HepG2 (cell line): ENCODE measurements around the gene FBF1. TPM values are rescaled to one million over a fixed set of nuclear protein-coding genes. Genes with fewer than 3 reads are reported as not detected.

Source experiments
- AHDC1 ChIP-seq: sonication (generic); formaldehyde crosslinking; IDR thresholded peaks from 2 replicates; pipeline ENCODE4 v1.5.1; 2020; ENCODE audit warnings: mild to moderate bottlenecking, missing genetic modification reagents, borderline replicate concordance
- CREB3 ChIP-seq: sonication (generic); formaldehyde crosslinking; IDR thresholded peaks from 2 replicates; pipeline ENCODE4 v1.5.0; 2020; ENCODE audit warnings: missing genetic modification reagents
- CSRNP1 ChIP-seq: sonication (generic); formaldehyde crosslinking; IDR thresholded peaks from 2 replicates; pipeline ENCODE4 v1.8.1; 2023; ENCODE audit warnings: mild to moderate bottlenecking, missing genetic modification reagents
- FOXA1 ChIP-seq, 2 experiments: fragments of 450-650 bp in 1 of 2; sonication (generic) in 1 of 2; formaldehyde crosslinking in 1 of 2; IDR thresholded peaks; 2 replicates each; pipeline versions ENCODE4 v1.4.0 to v1.6.1; 2016 to 2020; ENCODE audit warnings: missing genetic modification reagents in 1 of 2
- GPN1 ChIP-seq: sonication (generic); formaldehyde crosslinking; IDR thresholded peaks from 2 replicates; pipeline ENCODE4 v1.5.1; 2020; ENCODE audit warnings: missing genetic modification reagents, borderline replicate concordance
- NFE2 ChIP-seq: sonication (generic); formaldehyde crosslinking; IDR thresholded peaks from 2 replicates; pipeline ENCODE4 v1.4.0; 2020; ENCODE audit warnings: missing genetic modification reagents
- NONO ChIP-seq, 2 experiments: fragments of 450-650 bp in 1 of 2; sonication (generic) in 1 of 2; formaldehyde crosslinking in 1 of 2; IDR thresholded peaks in 1 of 2; conservative IDR thresholded peaks in 1 of 2; 2 replicates each; pipeline versions ENCODE4 v1.6.1 to v1.8.0; 2017 to 2022; ENCODE audit warnings: mild to moderate bottlenecking in 1 of 2, missing genetic modification reagents in 1 of 2, moderate library complexity in 1 of 2
- RBM39 ChIP-seq: fragments of 200-400 bp; formaldehyde crosslinking; IDR thresholded peaks from one replicate; pipeline ENCODE4 v1.6.1; 2018; ENCODE audit warnings: antibody characterized with exemption, mild to moderate bottlenecking, low read depth, low read length; ENCODE audit not compliant: poor library complexity, severe bottlenecking
- RFX1 ChIP-seq: fragments of 450-650 bp; IDR thresholded peaks from 2 replicates; pipeline ENCODE4 v1.6.1; 2017
- SPEN ChIP-seq: sonication (generic); formaldehyde crosslinking; IDR thresholded peaks from 2 replicates; pipeline ENCODE4 v1.5.1; 2020; ENCODE audit warnings: low read depth, mild to moderate bottlenecking, missing genetic modification reagents
- SUZ12 ChIP-seq: fragments of 150-350 bp; IDR thresholded peaks from 2 replicates; pipeline ENCODE4 v1.6.1; 2014; ENCODE audit warnings: low read depth, low read length
- TAF1 ChIP-seq: sonication (generic); formaldehyde crosslinking; IDR thresholded peaks from 2 replicates; pipeline ENCODE4 v1.4.0; 2020; ENCODE audit warnings: missing genetic modification reagents
- THAP8 ChIP-seq: sonication (generic); formaldehyde crosslinking; IDR thresholded peaks from 2 replicates; pipeline ENCODE4 v1.5.1; 2020; ENCODE audit warnings: missing genetic modification reagents, mild to moderate bottlenecking, borderline replicate concordance
- ZFP90 ChIP-seq: sonication (generic); formaldehyde crosslinking; IDR thresholded peaks from 2 replicates; pipeline ENCODE4 v1.8.0; 2022; ENCODE audit warnings: missing genetic modification reagents, mild to moderate bottlenecking, inconsistent platforms, borderline replicate concordance
- ZNF225 ChIP-seq: sonication (generic); formaldehyde crosslinking; IDR thresholded peaks from 2 replicates; pipeline ENCODE4 v1.4.0; 2020; ENCODE audit warnings: mild to moderate bottlenecking, missing genetic modification reagents
- ZNF746 ChIP-seq: sonication (generic); formaldehyde crosslinking; IDR thresholded peaks from 2 replicates; pipeline ENCODE4 v1.8.0; 2022; ENCODE audit warnings: mild to moderate bottlenecking, missing genetic modification reagents
- ZNF800 ChIP-seq: sonication (generic); formaldehyde crosslinking; IDR thresholded peaks from 2 replicates; pipeline ENCODE4 v1.4.0; 2020; ENCODE audit warnings: missing genetic modification reagents
- polyA plus RNA-seq, 8 experiments: library from polyadenylated mRNA; depleted of rRNA in 3 of 8; stranded (reverse) in 7 of 8; unstranded in 1 of 8; fragments of >200 nt; fragmentation: Illumina TruSeq in 4 of 8; extraction: Trizol in 4 of 8; gene quantifications; 2 replicates each; pipeline versions ENCODE4 v1.2.1 to v1.2.3, GENCODE V29; 2011 to 2016; ENCODE audit warnings: low read depth in 4 of 8, missing spikeins in 1 of 8, mixed read lengths in 1 of 8; ENCODE audit not compliant: insufficient read depth in 1 of 8
- total RNA-seq, 5 experiments: library from RNA; depleted of rRNA; stranded (reverse); fragments of >200 nt; fragmentation: Illumina TruSeq; extraction: Trizol; gene quantifications; 2 replicates each; pipeline ENCODE4 v1.2.3, GENCODE V29; 2016; ENCODE audit warnings: low read depth in 1 of 5

Gene FBF1
- total and polyA plus RNA-seq, 2 of the 13 experiments (the other 11 are each of a cell fraction or from before 2014, with no cell fraction given) = 2.4 to 8.1 TPM

- TF ChIP-seq ZNF800 (peak; percentile 11; the same call in 1 of the 2 replicates), FOXA1 (IDR thresholded peaks at IDR 0.05) (no peak), FOXA1 (CRISPR knock-in tag; IDR thresholded peaks at IDR 0.05) (no peak), AHDC1 (CRISPR knock-in tag) (no peak), NFE2 (peak; percentile 42; the same call in 1 of the 2 replicates), ZNF225 (CRISPR knock-in tag) (no peak), GPN1 (no peak), CSRNP1 (no peak), THAP8 (no peak; the same call in 1 of the 2 replicates), ZNF746 (0 out of 2 replicates have a peak, but pooled peaks have one; percentile 60), ZFP90 (CRISPR knock-in tag) (no peak), TAF1 (peak; percentile 71), CREB3 (CRISPR knock-in tag) (no peak), SUZ12 (no peak), RBM39 (no peak), RFX1 (no peak), NONO (IDR thresholded peaks at IDR 0.05) (no peak), NONO (CRISPR knock-in tag; conservative IDR thresholded peaks at IDR 0.05) (peak; percentile 85), SPEN (CRISPR knock-in tag) (peak; percentile 82; the same call in 1 of the 2 replicates)
These were observed 62.5 kb downstream of the FBF1 start, which contains the start of gene TRIM47 (continued) for GRCh38 chr17:75878174-75878998.
